ENCODE data around the gene OR51F2.
"Not testable (repeated sequence)": the region's sequence is repeated elsewhere in the genome, so short reads cannot be mapped to it uniquely, and the experiment has no call there.

OR51F2 gene

GRCh38 chr11:4821021-4821420, at the start of gene OR51F2:
Gene OR51F2, plus strand, starts transcription at chr11:4821321. Its CDS starts 101 bp downstream, at chr11:4821422.
- DNase-seq = no peak

GRCh38 chr11:4782454-4782853, 38.7 kb upstream of the OR51F2 start:
- DNase-seq = no peak

GRCh38 chr11:4797206-4797605, 23.9 kb upstream of the OR51F2 start:
- DNase-seq = no peak

GRCh38 chr11:4798427-4799183, 22.5 kb upstream of the OR51F2 start:
- no peak for DNase-seq

GRCh38 chr11:4801316-4801715, 19.8 kb upstream of the OR51F2 start:
- not testable (repeated sequence) for DNase-seq

GRCh38 chr11:4804280-4804679, 16.8 kb upstream of the OR51F2 start, which contains the start of gene OR52R1:
Gene OR52R1, minus strand, starts transcription at chr11:4804380. Its CDS starts 0 bp downstream, at chr11:4804380.
- DNase-seq = no peak

DNA sequence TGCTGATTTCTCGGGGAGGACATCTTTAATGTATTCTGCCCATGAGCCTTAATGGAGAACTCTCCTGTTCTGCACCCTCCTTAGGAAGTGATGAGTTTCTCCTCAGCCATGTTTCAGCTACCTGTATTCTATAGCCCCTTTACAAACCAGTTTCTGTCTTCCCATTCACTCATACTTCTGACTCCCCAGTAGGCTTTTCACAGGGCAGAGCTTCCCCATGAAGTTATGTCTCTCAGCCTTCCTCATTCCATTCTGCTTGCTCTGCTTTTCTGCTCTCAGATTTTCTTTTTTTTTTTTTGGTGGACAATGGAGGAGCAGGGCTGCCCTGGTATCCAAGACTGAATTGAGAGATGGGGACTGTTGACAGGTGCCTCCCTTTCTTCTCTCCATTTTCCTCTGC, 12.6 kb upstream of the OR51F2 start:
- DNase-seq = no peak

DNA sequence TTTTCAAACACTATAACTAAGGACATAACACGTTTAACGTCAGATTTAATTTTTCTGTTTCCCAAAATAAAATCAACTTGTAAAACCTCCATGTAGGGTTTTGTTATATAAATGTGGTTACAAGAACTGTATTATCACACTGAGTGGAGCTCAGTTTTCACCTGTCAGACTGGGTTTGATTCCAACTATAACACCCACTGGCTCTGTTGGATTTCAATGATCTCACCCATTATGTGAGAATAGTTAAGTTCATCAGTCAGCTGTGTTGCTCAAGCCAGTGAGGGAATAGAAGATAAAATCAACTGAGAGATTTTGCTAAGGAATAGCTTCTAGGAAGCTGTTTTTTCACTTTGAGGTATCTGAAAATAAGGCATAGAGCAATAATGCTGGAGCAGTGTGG, 11.9 kb upstream of the OR51F2 start:
- no peak for DNase-seq

DNA sequence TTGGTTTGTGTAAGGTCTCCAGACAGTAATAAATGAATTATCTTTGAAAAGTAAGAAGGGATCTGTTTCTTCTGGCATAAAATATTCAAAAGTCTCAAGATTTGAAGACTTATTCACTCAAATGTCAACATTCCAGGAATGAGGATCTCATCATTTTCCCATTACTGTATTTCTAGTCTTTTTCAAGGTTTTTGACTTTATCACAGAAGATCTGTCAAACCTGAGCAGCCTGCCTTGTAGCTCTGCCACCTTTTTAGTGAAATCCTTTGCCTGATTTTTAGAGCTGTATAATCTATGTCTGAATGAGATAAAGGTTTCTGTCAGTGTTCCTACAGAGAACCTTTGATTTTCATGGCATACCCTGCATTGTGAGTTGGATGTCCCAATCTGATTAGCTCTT, 4.0 kb downstream of the OR51F2 start:
- DNase-seq = no peak

GRCh38 chr11:4826425-4826824, 5.3 kb downstream of the OR51F2 start:
- DNase-seq = no peak

GRCh38 chr11:4830346-4830745, 9.2 kb downstream of the OR51F2 start:
- DNase-seq = no peak

- no peak for DNase-seq
Observed at GRCh38 chr11:4830909-4831308, 9.8 kb downstream of the OR51F2 start.

- no peak for DNase-seq
Observed at GRCh38 chr11:4839851-4840549, 18.9 kb downstream of the OR51F2 start.

DNA sequence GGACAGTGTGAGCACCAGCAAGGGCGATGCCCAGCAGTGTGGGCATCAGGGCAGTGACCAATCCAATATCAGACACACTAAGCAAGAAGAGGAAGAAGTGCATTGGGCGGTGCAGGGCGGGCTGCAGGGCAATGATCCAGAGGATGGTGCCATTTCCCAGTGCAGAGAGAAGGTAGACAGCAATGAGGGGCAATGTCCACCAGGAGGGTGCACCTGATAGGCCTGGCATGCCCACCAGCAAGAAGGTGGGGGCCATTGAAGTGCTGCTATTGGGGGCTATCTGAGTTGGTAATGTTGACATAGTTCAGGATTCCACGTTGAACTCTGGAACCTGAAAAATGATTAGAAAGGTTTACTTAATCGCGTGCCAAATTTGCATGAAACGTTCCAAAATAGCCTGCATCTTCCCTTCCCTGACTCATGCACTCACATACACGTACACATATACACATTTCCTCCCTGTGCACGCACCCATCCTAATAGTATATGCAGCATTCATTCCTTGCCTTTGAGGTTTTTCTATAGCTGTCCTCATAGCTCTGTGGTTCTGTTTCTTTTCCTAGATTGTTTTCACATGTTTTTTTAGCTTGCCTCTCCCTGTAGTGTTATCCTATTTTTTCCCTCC, 27.9 kb downstream of the OR51F2 start, which contains the start of gene OR51S1:
Gene OR51S1 (minus strand): TSS at position 301 of the 625 bp plus-strand sequence. CDS start 0 bp downstream, at position 301.
- no peak for DNase-seq

GRCh38 chr11:4851033-4851432, 29.9 kb downstream of the OR51F2 start:
- no peak for DNase-seq

DNA sequence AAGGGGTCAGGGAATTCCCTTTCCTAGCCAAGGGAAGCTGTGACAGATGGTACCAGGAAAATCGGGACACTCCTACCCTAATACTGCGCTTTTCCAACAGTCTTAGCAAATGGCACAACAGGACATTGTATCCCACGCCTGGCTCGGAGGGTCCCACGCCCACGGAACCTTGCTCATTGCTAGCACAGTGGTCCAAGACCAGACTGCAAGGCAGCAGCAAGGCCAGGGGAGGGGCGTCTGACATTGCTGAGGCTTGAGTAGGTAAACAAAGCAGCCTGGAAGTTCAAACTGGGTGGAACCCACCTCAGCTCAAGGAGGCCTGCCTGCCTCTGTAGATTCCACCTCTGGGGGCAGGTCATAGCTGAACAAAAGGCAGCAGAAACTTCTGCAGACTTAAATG, 33.2 kb downstream of the OR51F2 start:
- not testable (repeated sequence) for DNase-seq

GRCh38 chr11:4862447-4863236, 41.5 kb downstream of the OR51F2 start:
- no peak for DNase-seq

- DNase-seq = no peak
Observed at GRCh38 chr11:4863876-4864275, 42.8 kb downstream of the OR51F2 start.

DNA sequence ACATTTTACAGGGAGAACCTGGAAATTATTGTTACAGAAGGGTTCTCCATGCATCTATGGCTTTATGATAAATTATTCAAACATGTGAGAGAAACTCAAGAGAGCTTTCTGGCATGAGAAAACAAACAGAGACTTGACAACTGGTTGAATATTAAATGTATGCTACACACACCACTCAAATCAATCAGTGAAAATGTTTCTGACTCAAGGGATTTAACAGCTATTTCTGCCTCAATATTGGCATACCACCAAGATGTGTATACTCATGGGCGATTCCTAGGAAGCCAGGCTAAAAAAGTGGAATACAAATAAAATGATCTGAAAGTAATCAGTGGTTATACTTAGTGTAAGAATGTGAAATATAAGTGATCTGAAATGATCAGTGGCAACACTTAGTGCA, 44.7 kb downstream of the OR51F2 start:
- DNase-seq = no peak

Measured in GOT3 (cell line).